AG09319 (cell line): ENCODE data around the gene BCR.
A peak's percentile ranks its signal among the peaks of the same experiment; 100 is the strongest.

Experiments
- DNase-seq: peaks from one replicate; pipeline ENCODE4 v3.0.0-alpha.2; 2010; ENCODE audit warnings: low read depth; ENCODE audit errors: extremely low read depth
- TF ChIP-seq, protein P1 (sequence below): IDR thresholded peaks from 2 replicates; pipeline ENCODE4 v1.5.1; 2011; ENCODE audit warnings: low read depth, mild to moderate bottlenecking, inconsistent platforms, low read length, moderate library complexity

Gene BCR

DNA sequence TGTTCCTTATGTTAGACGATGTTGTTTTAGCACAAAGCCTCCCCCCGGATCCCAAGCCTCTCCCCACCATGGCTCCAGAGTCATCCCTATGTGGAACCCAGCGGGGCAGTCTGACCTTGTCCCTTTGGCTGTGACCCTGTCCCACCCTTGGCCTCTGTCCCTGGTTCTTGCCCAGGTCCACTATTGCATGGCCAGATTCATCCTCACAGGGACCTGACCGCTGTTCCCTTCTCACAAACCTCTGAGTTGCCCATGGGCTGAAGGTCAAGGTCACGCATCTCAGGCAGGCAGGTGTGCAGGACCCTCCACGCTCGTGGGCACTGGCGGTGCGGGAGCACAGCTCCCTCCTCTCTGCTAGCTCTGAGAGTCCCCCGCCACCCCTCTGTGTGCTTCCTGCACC lies 39.0 kb downstream of the BCR start:
- TF ChIP-seq, protein P1, sequence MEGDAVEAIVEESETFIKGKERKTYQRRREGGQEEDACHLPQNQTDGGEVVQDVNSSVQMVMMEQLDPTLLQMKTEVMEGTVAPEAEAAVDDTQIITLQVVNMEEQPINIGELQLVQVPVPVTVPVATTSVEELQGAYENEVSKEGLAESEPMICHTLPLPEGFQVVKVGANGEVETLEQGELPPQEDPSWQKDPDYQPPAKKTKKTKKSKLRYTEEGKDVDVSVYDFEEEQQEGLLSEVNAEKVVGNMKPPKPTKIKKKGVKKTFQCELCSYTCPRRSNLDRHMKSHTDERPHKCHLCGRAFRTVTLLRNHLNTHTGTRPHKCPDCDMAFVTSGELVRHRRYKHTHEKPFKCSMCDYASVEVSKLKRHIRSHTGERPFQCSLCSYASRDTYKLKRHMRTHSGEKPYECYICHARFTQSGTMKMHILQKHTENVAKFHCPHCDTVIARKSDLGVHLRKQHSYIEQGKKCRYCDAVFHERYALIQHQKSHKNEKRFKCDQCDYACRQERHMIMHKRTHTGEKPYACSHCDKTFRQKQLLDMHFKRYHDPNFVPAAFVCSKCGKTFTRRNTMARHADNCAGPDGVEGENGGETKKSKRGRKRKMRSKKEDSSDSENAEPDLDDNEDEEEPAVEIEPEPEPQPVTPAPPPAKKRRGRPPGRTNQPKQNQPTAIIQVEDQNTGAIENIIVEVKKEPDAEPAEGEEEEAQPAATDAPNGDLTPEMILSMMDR: no peak
- DNase-seq: no peak

DNA sequence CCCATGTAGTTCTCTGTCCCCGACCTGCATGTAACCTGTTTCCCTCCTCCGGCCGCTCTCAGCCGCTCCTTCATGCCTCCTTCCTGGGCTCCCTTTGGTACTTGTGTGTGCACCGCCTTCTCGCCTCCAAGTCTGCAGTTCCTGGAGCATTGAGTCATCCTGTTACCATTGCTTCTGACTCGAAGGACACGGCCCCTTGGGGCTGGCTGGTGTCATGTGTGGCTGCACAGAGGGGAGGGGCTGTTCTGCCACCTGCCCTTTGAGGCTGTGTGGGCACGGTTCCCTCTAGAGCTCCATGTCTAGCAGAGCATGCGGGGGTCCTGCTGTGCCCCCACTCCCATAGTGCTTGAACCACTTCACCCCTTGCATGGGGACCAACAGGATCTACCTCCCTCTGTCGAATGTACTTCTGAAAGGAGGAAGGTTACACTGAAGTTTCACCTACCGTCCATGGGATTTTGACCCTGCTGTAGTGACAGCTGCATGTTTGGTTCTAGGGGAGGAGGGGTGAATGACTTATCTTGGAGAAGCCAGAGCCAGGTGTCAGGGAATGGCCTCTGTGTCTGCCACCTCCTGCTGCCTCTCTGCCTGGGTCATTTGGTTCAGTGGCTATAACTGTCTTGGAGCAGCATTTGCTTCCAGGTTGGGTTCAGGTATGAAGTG lies 39.6 kb downstream of the BCR start:
- no peak for DNase-seq

DNA sequence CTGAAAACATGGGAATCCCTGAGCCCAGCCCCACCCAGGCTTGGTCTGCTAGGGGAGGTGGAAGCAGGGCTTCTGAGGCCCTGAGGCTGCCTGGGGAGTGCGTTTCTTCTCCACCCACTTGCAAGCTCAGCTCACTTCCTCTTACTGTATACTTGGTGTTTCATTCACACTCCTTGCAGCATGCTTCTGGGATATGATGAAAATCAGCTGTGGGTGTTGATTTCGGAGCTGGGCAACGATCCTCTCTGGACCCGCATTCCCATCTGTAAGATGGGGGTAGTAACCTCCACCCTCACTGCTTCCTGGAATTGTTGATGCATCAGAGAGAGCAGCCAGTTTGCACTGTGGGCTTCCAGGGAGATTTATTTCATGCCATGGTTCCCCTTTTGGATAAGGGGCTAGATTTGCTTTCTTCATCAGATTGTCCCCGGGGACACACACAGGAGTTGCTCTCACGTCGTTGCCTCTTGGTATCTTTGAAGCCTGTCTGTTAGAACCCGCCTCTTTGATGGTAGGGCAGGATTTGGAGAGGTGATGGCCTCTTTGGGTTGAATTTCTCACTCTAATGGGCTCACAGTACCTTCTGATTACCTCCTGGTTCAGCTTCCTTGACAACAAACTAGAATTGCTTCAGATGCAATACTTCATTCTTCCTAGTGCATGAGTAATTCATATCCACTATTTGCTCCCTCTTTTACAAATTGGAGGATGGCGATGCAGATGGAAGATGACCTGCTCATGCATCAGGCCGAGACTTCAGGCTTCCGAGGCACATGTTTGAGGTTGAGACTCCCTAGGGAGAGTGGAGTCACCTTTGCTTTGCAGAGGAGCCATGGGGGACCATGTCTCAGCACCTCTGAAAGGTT lies 40.4 kb downstream of the BCR start:
- peak; percentile 50 for DNase-seq
- TF ChIP-seq, protein P1: no peak

More for the DNA sequence above, 39.6 kb downstream of the BCR start:
- TF ChIP-seq, protein P1: no peak

DNA sequence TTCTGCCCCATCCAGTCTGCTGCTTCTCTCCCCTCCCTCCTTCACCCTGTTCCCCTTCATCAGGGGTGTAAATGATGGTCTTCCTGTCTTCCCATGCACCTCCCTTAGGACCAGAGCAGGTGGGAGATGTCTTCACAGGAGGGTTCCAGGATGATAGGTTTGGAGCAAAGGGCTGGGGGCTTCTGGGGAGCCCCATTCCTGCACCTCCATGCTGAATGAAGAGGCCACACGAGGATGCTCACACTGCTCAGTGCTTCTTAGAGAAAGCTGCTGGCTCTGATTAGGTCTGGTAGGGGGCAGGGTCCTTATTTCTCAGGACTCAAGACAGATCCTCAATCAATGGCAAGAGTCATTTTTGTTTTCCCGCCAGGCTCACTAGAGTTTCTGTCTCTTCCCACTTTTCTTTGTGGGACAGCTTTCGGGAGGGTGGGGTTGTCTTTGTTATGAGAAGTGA lies 41.1 kb downstream of the BCR start:
- no peak for DNase-seq
- TF ChIP-seq, protein P1: no peak

DNA sequence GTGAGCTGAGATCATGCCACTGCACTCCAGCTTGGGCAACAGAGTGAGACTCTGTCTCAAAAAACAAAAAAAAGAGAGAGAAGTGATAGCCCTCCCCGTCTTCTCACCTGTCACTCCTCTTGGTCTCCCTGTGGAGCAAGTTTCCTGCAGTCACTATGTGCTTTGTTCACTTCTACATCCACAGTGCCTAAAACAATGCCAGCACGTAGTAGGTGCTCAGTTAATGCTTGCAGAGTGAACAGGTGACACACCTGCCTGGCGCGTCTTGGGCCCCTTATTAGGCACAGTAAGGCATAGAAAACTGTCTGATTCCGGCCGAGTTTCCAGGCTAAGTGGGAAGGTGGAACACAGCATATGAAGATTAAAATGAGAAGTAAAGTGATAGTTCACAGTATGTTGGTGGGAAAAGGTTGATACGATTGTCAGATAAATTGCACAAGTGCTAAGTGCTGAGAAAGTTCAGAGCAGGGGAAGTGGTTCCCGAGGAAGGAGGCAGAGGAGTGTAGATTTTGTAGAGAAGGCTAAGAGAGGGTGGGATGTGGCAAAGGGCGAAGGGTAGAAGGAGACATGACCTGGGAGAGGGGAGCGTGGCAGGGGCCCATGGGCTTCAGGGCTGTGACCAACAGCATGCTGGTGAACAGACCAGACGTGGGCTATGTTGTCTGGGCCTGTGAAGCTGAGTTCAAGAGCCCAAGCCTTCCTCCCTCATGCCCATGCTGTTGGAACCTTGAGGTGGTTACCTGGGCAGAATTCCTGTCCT lies 41.9 kb downstream of the BCR start:
- TF ChIP-seq, protein P1: no peak
- DNase-seq: no peak

DNA sequence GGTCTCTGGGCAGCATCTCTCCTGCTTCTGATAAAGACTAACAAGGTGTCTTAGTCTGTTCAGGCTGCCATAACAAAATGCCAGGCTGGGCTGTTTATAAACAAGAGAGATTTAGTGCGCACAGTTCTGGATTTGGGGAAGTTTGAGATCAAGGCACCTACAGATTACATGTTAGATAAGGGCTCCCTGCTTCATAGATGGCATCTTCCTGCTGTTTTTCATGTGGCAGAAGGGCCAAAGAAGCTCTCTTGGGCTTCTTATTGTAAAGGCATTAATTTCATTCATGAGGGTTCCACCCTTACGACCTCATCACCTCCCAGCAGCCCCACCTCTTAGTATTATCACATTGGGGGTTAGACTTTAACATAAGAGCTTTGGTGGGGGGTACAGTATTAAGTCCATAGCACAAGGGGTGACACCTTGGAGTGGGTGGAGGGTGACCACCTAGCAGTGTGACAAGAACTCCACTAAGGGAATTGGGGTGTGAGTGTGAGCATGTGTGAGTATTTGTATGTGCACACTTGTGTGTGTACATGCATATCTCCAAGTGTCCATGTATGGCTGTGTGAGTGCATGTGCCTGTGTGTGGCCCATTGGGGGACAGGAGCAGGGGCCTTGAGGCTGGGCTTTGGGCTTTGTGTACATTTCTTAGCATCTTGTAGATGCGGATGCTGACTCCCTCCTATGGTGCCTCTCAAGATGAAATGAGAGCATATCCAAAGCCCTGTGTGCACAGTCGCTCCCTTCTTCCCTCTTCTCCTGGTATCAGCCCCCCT lies 42.7 kb downstream of the BCR start:
- no peak for DNase-seq
- TF ChIP-seq, protein P1: no peak
